Calu3 (cell line): Measurements from ENCODE around the gene LDLRAD4. TPM values are rescaled to one million over a fixed set of nuclear protein-coding genes. Genes with fewer than 3 reads are reported as not detected.

Experiments
- BruUV-seq: library from RNA; stranded (reverse); fragments of 400-500 nt; replicated peaks from 2 replicates; lab custom pipeline; 2021; lab: Mats Ljungman, UMichigan
- CTCF ChIA-PET: fragments of 300-600 bp; sonication (Branson Sonifier 250); formaldehyde crosslinking; loops from one replicate; lab custom pipeline; 2022; ENCODE audit warnings: antibody characterized with exemption; lab: Charles Lee
- DNase-seq: peaks from one replicate; pipeline ENCODE4 v3.0.0; 2022
- H3K27ac Mint-ChIP-seq: one replicate; pipeline ENCODE4 v1.8.0; 2022; ENCODE audit warnings: mixed read lengths; ENCODE audit not compliant: unreplicated experiment
- H3K27me3 Mint-ChIP-seq: one replicate; pipeline ENCODE4 v1.8.0; 2022; ENCODE audit warnings: mixed read lengths; ENCODE audit not compliant: unreplicated experiment
- H3K36me3 Mint-ChIP-seq: one replicate; pipeline ENCODE4 v1.8.0; 2022; ENCODE audit warnings: mild to moderate bottlenecking, moderate library complexity, mixed read lengths; ENCODE audit not compliant: insufficient read depth, unreplicated experiment
- H3K4me1 Mint-ChIP-seq: one replicate; pipeline ENCODE4 v1.8.0; 2022; ENCODE audit warnings: mild to moderate bottlenecking, low read depth, mixed read lengths; ENCODE audit not compliant: unreplicated experiment
- H3K4me3 Mint-ChIP-seq: one replicate; pipeline ENCODE4 v1.8.0; 2022; ENCODE audit warnings: mild to moderate bottlenecking, low read depth, moderate library complexity, mixed read lengths; ENCODE audit not compliant: unreplicated experiment
- H3K9me3 Mint-ChIP-seq: one replicate; pipeline ENCODE4 v1.8.0; 2022; ENCODE audit warnings: low read depth, mixed read lengths; ENCODE audit not compliant: unreplicated experiment
- intact Hi-C: fragments of 100-400 bp; cut with micrococcal nuclease; formaldehyde crosslinking; loops from one replicate; pipeline ENCODE4 v1.10.0; 2022; ENCODE audit not compliant: unreplicated experiment
- total RNA-seq: library from RNA; stranded (reverse); gene quantifications from 2 replicates; pipeline ENCODE4 v1.2.3, GENCODE V29; 2022
- TF ChIP-seq, protein P1 (sequence below): fragments of 200-600 bp; IDR thresholded peaks from one replicate; pipeline ENCODE4 v1.8.0; 2022; ENCODE audit warnings: antibody characterized with exemption; ENCODE audit not compliant: unreplicated experiment

The LDLRAD4 gene
- total RNA-seq, 1 experiment from 2014 or later = 0.50 TPM

GRCh38 chr18:13240060-13240725, 21.6 kb downstream of the LDLRAD4 start:
- Mint-ChIP-seq H3K4me1 (no peaks in the 10 kb centered on the region), H3K4me3 (no peak overlapping the region), H3K36me3 (no peaks in the 10 kb centered on the region), H3K27me3 (peaks cover 58% of the 10 kb centered on the region), H3K27ac (no peak overlapping the region), H3K9me3 (no peaks in the 10 kb centered on the region)
- no peak for DNase-seq
- BruUV-seq = no TSS peak
- intact Hi-C loops = no loop called here
- CTCF ChIA-PET = no interaction called here
- TF ChIP-seq, protein P1, sequence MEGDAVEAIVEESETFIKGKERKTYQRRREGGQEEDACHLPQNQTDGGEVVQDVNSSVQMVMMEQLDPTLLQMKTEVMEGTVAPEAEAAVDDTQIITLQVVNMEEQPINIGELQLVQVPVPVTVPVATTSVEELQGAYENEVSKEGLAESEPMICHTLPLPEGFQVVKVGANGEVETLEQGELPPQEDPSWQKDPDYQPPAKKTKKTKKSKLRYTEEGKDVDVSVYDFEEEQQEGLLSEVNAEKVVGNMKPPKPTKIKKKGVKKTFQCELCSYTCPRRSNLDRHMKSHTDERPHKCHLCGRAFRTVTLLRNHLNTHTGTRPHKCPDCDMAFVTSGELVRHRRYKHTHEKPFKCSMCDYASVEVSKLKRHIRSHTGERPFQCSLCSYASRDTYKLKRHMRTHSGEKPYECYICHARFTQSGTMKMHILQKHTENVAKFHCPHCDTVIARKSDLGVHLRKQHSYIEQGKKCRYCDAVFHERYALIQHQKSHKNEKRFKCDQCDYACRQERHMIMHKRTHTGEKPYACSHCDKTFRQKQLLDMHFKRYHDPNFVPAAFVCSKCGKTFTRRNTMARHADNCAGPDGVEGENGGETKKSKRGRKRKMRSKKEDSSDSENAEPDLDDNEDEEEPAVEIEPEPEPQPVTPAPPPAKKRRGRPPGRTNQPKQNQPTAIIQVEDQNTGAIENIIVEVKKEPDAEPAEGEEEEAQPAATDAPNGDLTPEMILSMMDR = no peak

DNA sequence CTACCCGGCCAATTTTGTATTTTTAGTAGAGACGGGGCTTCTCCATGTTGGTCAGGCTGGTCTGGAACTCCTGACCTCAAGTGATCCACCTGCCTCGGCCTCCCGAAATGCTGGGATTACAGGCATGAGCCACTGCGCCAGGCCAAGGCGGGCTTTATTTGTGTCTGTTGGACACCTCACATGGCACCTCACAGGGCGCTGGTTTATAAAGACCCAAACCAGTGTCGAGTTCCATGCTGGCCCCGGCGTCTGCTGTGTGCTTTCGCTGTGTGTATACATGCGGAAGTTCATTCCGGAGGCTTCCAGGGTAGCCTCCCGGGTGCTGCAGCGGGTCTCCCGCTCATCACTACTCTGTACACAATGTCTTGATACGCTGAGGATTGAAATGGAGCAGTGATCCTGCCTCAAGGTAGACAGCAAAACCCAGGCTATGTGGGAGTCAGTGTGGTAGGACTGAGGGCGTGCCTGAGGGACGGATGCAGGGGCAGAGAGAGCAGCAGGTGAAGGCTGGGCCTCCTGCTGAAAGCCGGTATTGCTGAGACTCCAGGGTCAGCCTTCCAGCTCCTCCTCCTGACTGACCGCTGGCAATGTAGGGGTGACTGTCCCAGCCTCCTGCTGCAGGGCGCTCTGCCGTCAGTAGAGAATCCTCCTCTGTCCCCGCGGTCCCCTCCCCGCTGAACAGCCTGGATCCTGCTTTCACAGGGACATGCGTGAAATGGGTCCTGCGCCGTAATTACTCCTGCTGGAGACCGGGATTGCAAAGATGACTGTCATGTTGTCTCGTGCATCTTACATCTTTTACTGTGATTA, 22.7 kb downstream of the LDLRAD4 start:
- Mint-ChIP-seq H3K4me1 (no peaks in the 10 kb centered on the region), H3K4me3 (no peak overlapping the region), H3K9me3 (no peaks in the 10 kb centered on the region), H3K27me3 (peaks cover 54% of the 10 kb centered on the region), H3K36me3 (no peaks in the 10 kb centered on the region), H3K27ac (no peak overlapping the region)
- TF ChIP-seq, protein P1 = no peak
- CTCF ChIA-PET = no interaction called here
- intact Hi-C loops = no loop called here
- no TSS peak for BruUV-seq
- DNase-seq = no peak

DNA sequence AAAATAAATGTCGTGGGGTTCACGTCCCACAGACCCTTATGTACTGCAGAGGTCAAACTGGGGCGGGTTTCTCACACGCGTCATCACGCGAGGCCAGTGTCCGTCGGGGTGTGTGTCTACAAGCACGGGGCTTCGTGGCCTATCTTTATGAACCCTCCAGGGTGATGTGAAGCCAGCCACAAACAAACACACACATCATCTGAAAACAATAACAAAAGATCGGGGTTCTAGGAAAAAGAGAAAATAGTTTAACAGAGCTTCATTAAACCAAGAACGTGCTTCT, 23.3 kb downstream of the LDLRAD4 start:
- no peak for DNase-seq
- peaks cover 49% of the 10 kb centered on the region for H3K27me3 Mint-ChIP-seq
- H3K36me3 Mint-ChIP-seq = no peaks in the 10 kb centered on the region
- H3K9me3 Mint-ChIP-seq = no peaks in the 10 kb centered on the region
- CTCF ChIA-PET = no interaction called here
- intact Hi-C loops = no loop called here
- H3K4me3 Mint-ChIP-seq = no peak overlapping the region
- H3K27ac Mint-ChIP-seq = no peak overlapping the region
- H3K4me1 Mint-ChIP-seq = no peaks in the 10 kb centered on the region
- TF ChIP-seq, protein P1 = no peak
- BruUV-seq = no TSS peak

- no TSS peak for BruUV-seq
- peaks cover 40% of the 10 kb centered on the region for H3K27me3 Mint-ChIP-seq
- H3K4me1 Mint-ChIP-seq = no peaks in the 10 kb centered on the region
- no peak overlapping the region for H3K27ac Mint-ChIP-seq
- H3K4me3 Mint-ChIP-seq = no peak overlapping the region
- DNase-seq = no peak
- TF ChIP-seq, protein P1 = no peak
- H3K9me3 Mint-ChIP-seq = no peaks in the 10 kb centered on the region
- CTCF ChIA-PET = no interaction called here
- no peaks in the 10 kb centered on the region for H3K36me3 Mint-ChIP-seq
- intact Hi-C loops = no loop called here
Measured at GRCh38 chr18:13242797-13243196, 24.2 kb downstream of the LDLRAD4 start.
